AG10803 (cell line): Measurements from ENCODE around the gene PRR5.

Experiments used
- DNase-seq: peaks from one replicate; pipeline ENCODE4 v3.0.0; 2010; ENCODE audit warnings: low read depth
- H3K4me3 ChIP-seq: 2 replicates; pipeline ENCODE4 v1.5.1; 2011; ENCODE audit warnings: mild to moderate bottlenecking, low read length, control low read depth
- CTCF ChIP-seq: conservative IDR thresholded peaks from 2 replicates; pipeline ENCODE4 v1.5.1; 2011; ENCODE audit warnings: mild to moderate bottlenecking, low read length, control low read depth, inconsistent platforms

PRR5 gene

GRCh38 chr22:44719586-44720368 lies 17.8 kb downstream of the PRR5 start:
- TF ChIP-seq CTCF: no peak
- no peak overlapping the region for H3K4me3 ChIP-seq
- no peak for DNase-seq

- H3K4me3 ChIP-seq: no peak overlapping the region
- no peak for TF ChIP-seq CTCF
- no peak for DNase-seq
Observed at GRCh38 chr22:44721213-44721612, 19.2 kb downstream of the PRR5 start.

GRCh38 chr22:44722611-44723010 lies 20.6 kb downstream of the PRR5 start:
- no peak for TF ChIP-seq CTCF
- no peak for DNase-seq
- no peak overlapping the region for H3K4me3 ChIP-seq

GRCh38 chr22:44723801-44724200 lies 21.8 kb downstream of the PRR5 start:
- no peak overlapping the region for H3K4me3 ChIP-seq
- no peak for DNase-seq
- TF ChIP-seq CTCF: no peak

DNA sequence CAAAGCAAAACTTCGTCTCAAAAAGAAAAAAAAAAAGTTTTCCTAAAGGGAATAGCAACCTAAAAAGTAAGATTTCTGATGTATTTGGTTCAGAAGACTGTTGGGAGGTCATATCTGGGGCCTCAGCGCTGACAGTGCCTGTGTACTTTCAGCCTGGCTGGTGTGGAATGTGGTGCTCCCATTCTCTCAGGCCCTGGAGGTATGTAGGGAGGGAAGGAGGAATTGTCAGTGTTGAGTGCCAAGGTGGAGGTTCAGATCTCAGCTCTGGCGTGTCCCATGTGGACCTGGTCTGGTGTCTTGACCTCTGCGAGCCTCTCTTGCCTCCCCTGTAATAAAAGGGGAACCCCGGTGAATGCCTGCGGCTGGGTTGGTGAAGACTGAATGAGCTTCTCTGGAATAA lies 22.4 kb downstream of the PRR5 start:
- DNase-seq: no peak
- TF ChIP-seq CTCF: no peak
- H3K4me3 ChIP-seq: no peak overlapping the region

DNA sequence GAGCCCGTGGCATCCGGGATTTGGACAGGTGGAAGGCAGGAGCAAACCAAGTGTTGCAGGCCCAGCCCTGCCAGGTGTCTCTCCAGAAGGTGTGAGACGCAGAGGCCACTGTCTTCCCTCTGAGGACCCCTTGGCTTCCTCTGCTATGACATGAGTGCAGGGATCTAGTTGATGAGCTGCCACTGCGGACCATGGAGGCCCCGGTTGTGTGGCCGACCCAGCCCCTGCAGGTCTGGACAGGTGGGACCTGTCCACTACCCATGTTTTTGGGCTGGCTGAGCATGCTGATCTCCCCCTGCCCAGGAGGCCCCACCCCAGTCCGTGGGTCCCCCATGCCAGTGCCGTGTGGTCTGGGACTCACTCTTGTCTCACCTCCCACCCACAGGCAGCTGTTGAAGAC lies 22.9 kb downstream of the PRR5 start:
- DNase-seq: no peak
- no peak for TF ChIP-seq CTCF
- no peak overlapping the region for H3K4me3 ChIP-seq

DNA sequence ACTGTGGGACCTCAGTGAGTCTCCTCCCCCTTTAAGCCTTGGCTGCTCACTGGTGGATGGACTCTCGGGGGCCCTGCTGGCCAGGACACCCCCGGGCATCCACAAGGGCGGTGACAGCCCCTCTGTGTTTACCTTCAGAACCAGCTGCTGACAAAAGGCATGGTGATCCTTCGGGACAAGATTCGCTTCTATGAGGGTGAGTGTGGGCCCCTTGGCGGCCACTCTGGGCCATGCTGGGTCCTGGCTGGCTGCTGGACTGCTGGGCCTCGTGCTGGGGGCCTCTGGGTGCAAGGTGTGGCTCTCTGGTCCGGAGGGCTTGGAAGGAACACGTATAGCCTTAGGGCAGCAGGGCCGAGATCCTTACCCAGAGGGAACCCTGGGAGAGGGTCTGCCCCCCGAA lies 24.4 kb downstream of the PRR5 start:
- no peak for TF ChIP-seq CTCF
- H3K4me3 ChIP-seq: no peak overlapping the region
- no peak for DNase-seq
